HepG2 (cell line): Measurements from ENCODE around the gene PLEKHD1. TPM values are rescaled to one million over a fixed set of nuclear protein-coding genes. Genes with fewer than 3 reads are reported as not detected.
A peak's percentile ranks its signal among the peaks of the same experiment; 100 is the strongest.

ENCODE experiments used
- ATAC-seq: fragments of 200-7000 bp; cut with Tn5 transposase; 3 replicates; pipeline ENCODE4 v1.9.1; 2020; ENCODE audit warnings: mild to moderate bottlenecking, moderate library complexity
- BruUV-seq: library from RNA; stranded (reverse); fragments of 400-500 nt; replicated peaks from 2 replicates; lab custom pipeline; 2021; lab: Mats Ljungman, UMichigan
- CTCF ChIA-PET: fragments of 300-600 bp; formaldehyde crosslinking; extraction: SDS; loops from one replicate; lab custom pipeline; 2021; ENCODE audit warnings: low total read pairs, inconsistent platforms, low intra/inter-chr PET ratio; lab: Yijun Ruan, JAX
- POLR2A ChIA-PET: fragments of 350-600 bp; sonication (Branson Sonifier 250); formaldehyde crosslinking; loops from one replicate; lab custom pipeline; 2020; ENCODE audit warnings: antibody characterized with exemption, inconsistent platforms; lab: Yijun Ruan, JAX
- DNase-seq: peaks from one replicate; pipeline ENCODE4 v3.0.0-alpha.2; 2015; ENCODE audit warnings: low spot score
- FAIRE-seq: peaks from 3 replicates; lab custom pipeline; 2011; peaks lifted over from hg19 to GRCh38; lab: Jason Lieb, UNC
- H2AFZ ChIP-seq: one replicate; pipeline ENCODE4 v1.6.1; 2011; ENCODE audit warnings: low read length, inconsistent platforms
- H3K27ac ChIP-seq: fragments of 300-600 bp; 3 replicates; pipeline ENCODE4 v1.8.0; 2011; ENCODE audit warnings: mixed run types, mild to moderate bottlenecking, mixed read lengths, low read length, inconsistent platforms; ENCODE audit not compliant: insufficient read depth; ENCODE audit errors: extremely low read length
- H3K27me3 ChIP-seq, 2 experiments: fragments of 200-600 bp in 1 of 2; 2 replicates in 1 of 2; 3 replicates in 1 of 2; pipeline versions ENCODE4 v1.6.0 to v1.8.0; 2011; ENCODE audit warnings: low read length in 2 of 2, mild to moderate bottlenecking in 2 of 2, moderate library complexity in 2 of 2, inconsistent platforms in 1 of 2; ENCODE audit not compliant: insufficient read depth in 2 of 2, control insufficient read depth in 1 of 2
- H3K36me3 ChIP-seq, 2 experiments: fragments of 200-600 bp in 1 of 2; replicated peaks in 1 of 2; 2 replicates in 1 of 2; 3 replicates in 1 of 2; pipeline versions ENCODE4 v1.5.1 to v1.8.0; 2011; ENCODE audit warnings: low read length in 2 of 2, inconsistent platforms in 1 of 2; ENCODE audit not compliant: insufficient read depth in 2 of 2, control insufficient read depth in 1 of 2
- H3K4me1 ChIP-seq: 2 replicates; pipeline ENCODE4 v1.5.1; 2012; ENCODE audit warnings: low read length, inconsistent platforms; ENCODE audit not compliant: insufficient read depth
- H3K4me2 ChIP-seq: 2 replicates; pipeline ENCODE4 v1.6.0; 2011; ENCODE audit warnings: low read depth, low read length, inconsistent platforms
- H3K4me3 ChIP-seq, 3 experiments: fragments of 200-600 bp in 1 of 3; sonication (generic), shearing (Covaris generic) in 1 of 3; replicated peaks in 1 of 3; 2 replicates each; pipeline ENCODE4 v1.5.1; 2011 to 2016; ENCODE audit warnings: low read length in 3 of 3, inconsistent platforms in 2 of 3, low read depth in 2 of 3, mild to moderate bottlenecking in 2 of 3, control low read depth in 1 of 3, mixed read lengths in 1 of 3; ENCODE audit not compliant: insufficient read depth in 1 of 3
- H3K79me2 ChIP-seq: one replicate; pipeline ENCODE4 v1.6.1; 2011; ENCODE audit warnings: low read length, inconsistent platforms; ENCODE audit not compliant: insufficient read depth
- H3K9ac ChIP-seq: 2 replicates; pipeline ENCODE4 v1.6.0; 2011; ENCODE audit warnings: mild to moderate bottlenecking, low read depth, low read length, inconsistent platforms; ENCODE audit not compliant: insufficient read depth
- H3K9me3 ChIP-seq: 2 replicates; pipeline ENCODE4 v1.5.1; 2012; ENCODE audit warnings: mild to moderate bottlenecking, low read length
- H4K20me1 ChIP-seq: 2 replicates; pipeline ENCODE4 v1.6.0; 2011; ENCODE audit warnings: inconsistent platforms, mild to moderate bottlenecking, low read length, moderate library complexity; ENCODE audit not compliant: insufficient read depth
- ARID3A ChIP-seq: IDR thresholded peaks from 2 replicates; pipeline ENCODE4 v1.6.1; 2012; ENCODE audit warnings: low read depth, low read length, improper control_type of control experiment
- GATAD1 ChIP-seq: IDR thresholded peaks from 2 replicates; pipeline ENCODE4 v1.6.1; 2016; ENCODE audit warnings: missing genetic modification reagents, missing compliant biosample characterization
- GATAD2A ChIP-seq: IDR thresholded peaks from 2 replicates; pipeline ENCODE4 v1.6.1; 2016
- HOXA5 ChIP-seq: sonication (generic); formaldehyde crosslinking; IDR thresholded peaks from 2 replicates; pipeline ENCODE4 v1.4.0; 2020; ENCODE audit warnings: missing genetic modification reagents
- KDM3A ChIP-seq: IDR thresholded peaks from 2 replicates; pipeline ENCODE4 v1.6.1; 2018; ENCODE audit warnings: low read depth, missing compliant biosample characterization
- MAF1 ChIP-seq: sonication (generic); formaldehyde crosslinking; IDR thresholded peaks from 2 replicates; pipeline ENCODE4 v1.5.0; 2020; ENCODE audit warnings: missing genetic modification reagents, borderline replicate concordance
- MXD1 ChIP-seq: sonication (generic); formaldehyde crosslinking; IDR thresholded peaks from 2 replicates; pipeline ENCODE4 v1.4.0; 2020; ENCODE audit warnings: mild to moderate bottlenecking, missing genetic modification reagents
- PCBP1 ChIP-seq: fragments of 200-400 bp; formaldehyde crosslinking; IDR thresholded peaks from 2 replicates; pipeline ENCODE4 v1.6.1; 2017; ENCODE audit warnings: mild to moderate bottlenecking, low read depth, low read length, borderline replicate concordance
- STAG1 ChIP-seq: sonication (generic); formaldehyde crosslinking; IDR thresholded peaks from 2 replicates; pipeline ENCODE4 v1.4.0; 2020; ENCODE audit warnings: missing genetic modification reagents
- SYNCRIP ChIP-seq: fragments of 200-400 bp; formaldehyde crosslinking; IDR thresholded peaks from 2 replicates; pipeline ENCODE4 v1.6.1; 2018; ENCODE audit warnings: mild to moderate bottlenecking, low read depth, low read length; ENCODE audit not compliant: insufficient read depth
- ZNF282 ChIP-seq: fragments of 450-650 bp; IDR thresholded peaks from 2 replicates; pipeline ENCODE4 v1.6.1; 2018; ENCODE audit not compliant: partially characterized antibody
- ZNF670 ChIP-seq: sonication (generic); formaldehyde crosslinking; IDR thresholded peaks from 2 replicates; pipeline ENCODE4 v1.8.0; 2022; ENCODE audit warnings: mild to moderate bottlenecking, missing genetic modification reagents, borderline replicate concordance
- ZNF678 ChIP-seq: sonication (generic); formaldehyde crosslinking; IDR thresholded peaks from 2 replicates; pipeline ENCODE4 v1.4.0; 2020; ENCODE audit warnings: mild to moderate bottlenecking, missing genetic modification reagents
- WGBS: methylation state at CpG from one replicate; pipeline ENCODE4 v1.1.6; 2017; ENCODE audit warnings: low lambda C conversion rate; 5-methylcytosine and 5-hydroxymethylcytosine counted together
- in situ Hi-C: cut with HindIII; loops from 2 replicates; pipeline ENCODE4 v1.10.0; 2017; ENCODE audit warnings: low pct_unique_long_range_greater_than_20kb; ENCODE audit not compliant: extremely low pct_ligation_motif_present
- intact Hi-C: fragments of 100-400 bp; cut with micrococcal nuclease; formaldehyde crosslinking; loops from one replicate; pipeline ENCODE4 v1.10.0; 2022; ENCODE audit not compliant: unreplicated experiment
- polyA plus RNA-seq, 8 experiments: library from polyadenylated mRNA; depleted of rRNA in 3 of 8; stranded (reverse) in 7 of 8; unstranded in 1 of 8; fragments of >200 nt; fragmentation: Illumina TruSeq in 4 of 8; extraction: Trizol in 4 of 8; gene quantifications; 2 replicates each; pipeline versions ENCODE4 v1.2.1 to v1.2.3, GENCODE V29; 2011 to 2016; ENCODE audit warnings: low read depth in 4 of 8, missing spikeins in 1 of 8, mixed read lengths in 1 of 8; ENCODE audit not compliant: insufficient read depth in 1 of 8
- total RNA-seq, 5 experiments: library from RNA; depleted of rRNA; stranded (reverse); fragments of >200 nt; fragmentation: Illumina TruSeq; extraction: Trizol; gene quantifications; 2 replicates each; pipeline ENCODE4 v1.2.3, GENCODE V29; 2016; ENCODE audit warnings: low read depth in 1 of 5
- TF ChIP-seq, protein P1 (sequence below): sonication (generic); formaldehyde crosslinking; IDR thresholded peaks from 2 replicates; pipeline ENCODE4 v1.5.0; 2020; ENCODE audit warnings: mild to moderate bottlenecking, missing genetic modification reagents

PLEKHD1 gene
- total and polyA plus RNA-seq, 2 of the 13 experiments (the other 11 are each of a cell fraction or from before 2014, with no cell fraction given): 0.01 TPM; not detected in 1

GRCh38 chr14:69532561-69533340 is 48.2 kb downstream of the PLEKHD1 start:
- no peak for ATAC-seq
- in situ Hi-C loops: no loop called here
- Histone ChIP-seq H2AFZ (no peak overlapping the region), H3K4me3 (no peak overlapping the region), H3K4me1 (no peaks in the 10 kb centered on the region), H3K27me3 (peaks cover 0 to 1% of the 10 kb centered on the region in 2 experiments; a peak in 2 of 5 replicates), H3K9ac (no peak overlapping the region), H3K79me2 (no peaks in the 10 kb centered on the region), H3K9me3 (no peaks in the 10 kb centered on the region), H3K27ac (no peak overlapping the region), H3K36me3 (no peaks in the 10 kb centered on the region), H4K20me1 (no peaks in the 10 kb centered on the region), H3K4me2 (no peak overlapping the region)
- BruUV-seq: no TSS peak
- TF ChIP-seq HOXA5 (CRISPR knock-in tag): no peak
- no peak for TF ChIP-seq GATAD1 (CRISPR knock-in tag)
- TF ChIP-seq ZNF282: no peak
- TF ChIP-seq KDM3A: no peak
- ChIA-PET POLR2A (no interaction called here), CTCF (no interaction called here)
- 0% methylated on average over 3 of the region's 3 CpGs for whole genome bisulfite sequencing
- no peak for DNase-seq
- intact Hi-C loops: no loop called here
- no peak for FAIRE-seq

DNA sequence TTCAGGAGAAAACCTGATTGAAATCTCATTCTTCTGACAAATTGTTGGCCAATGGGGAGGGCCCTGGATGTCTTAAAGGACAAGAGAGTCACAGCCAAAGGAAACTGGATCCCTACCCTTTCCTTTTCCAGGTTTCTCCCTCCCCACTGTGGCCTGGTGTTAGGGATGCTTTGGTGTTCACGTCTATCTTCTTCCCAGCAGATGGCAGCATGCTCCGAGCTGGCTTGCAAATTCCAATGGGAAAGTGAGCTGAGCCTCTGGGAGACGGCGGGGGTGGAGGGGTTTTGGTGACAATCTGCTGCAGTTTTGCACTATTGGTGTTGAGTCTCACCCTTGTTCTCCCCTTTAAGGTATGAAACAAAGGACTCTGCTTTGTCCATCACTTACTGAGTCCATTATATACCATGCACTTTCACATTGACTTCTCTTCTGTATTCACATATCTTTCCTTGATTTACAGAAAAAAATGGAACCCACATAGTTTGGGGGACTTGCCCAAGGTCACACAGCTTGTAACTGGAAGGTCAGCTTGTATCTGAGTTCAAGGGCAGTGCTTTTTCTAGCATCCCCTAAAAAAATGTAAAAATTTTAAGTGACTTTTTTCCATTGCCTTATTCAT is 50.8 kb downstream of the PLEKHD1 start:
- H3K4me2 ChIP-seq: no peak overlapping the region
- intact Hi-C loops: loop anchor here (1.0 kb wide), 1 partner anchor 39 kb away; the partner anchor contains the start of gene CCDC177
- no peak overlapping the region for H3K27ac ChIP-seq
- in situ Hi-C loops: loop anchor here (5.0 kb wide), 1 partner anchor 37 kb away; the partner anchor contains the start of gene CCDC177
- no peaks in the 10 kb centered on the region for H3K36me3 ChIP-seq
- no peaks in the 10 kb centered on the region for H4K20me1 ChIP-seq
- WGBS: 0% methylated on average over 4 of the region's 4 CpGs
- ATAC-seq: peak; percentile 85
- peak; percentile 37 for DNase-seq
- H3K4me3 ChIP-seq: no peak overlapping the region
- CTCF ChIA-PET: interaction anchor here (1.1 to 1.7 kb wide), 2 partner anchors 39 to 191 kb away, joined by 3 to 16 read pairs; partner anchors contain the start of gene CCDC177
- peak; percentile 56 for FAIRE-seq
- no peak overlapping the region for H3K9ac ChIP-seq
- BruUV-seq: no TSS peak
- no peaks in the 10 kb centered on the region for H3K79me2 ChIP-seq
- POLR2A ChIA-PET: no interaction called here
- no peak overlapping the region for H2AFZ ChIP-seq
- no peaks in the 10 kb centered on the region for H3K4me1 ChIP-seq
- no peaks in the 10 kb centered on the region for H3K9me3 ChIP-seq
- no peaks in the 10 kb centered on the region; a peak in 1 of 5 replicates for H3K27me3 ChIP-seq
- TF ChIP-seq SYNCRIP: no peak
- no peak for TF ChIP-seq ZNF670 (CRISPR knock-in tag)
- TF ChIP-seq PCBP1: no peak
- no peak for TF ChIP-seq MAF1
- TF ChIP-seq, protein P1, sequence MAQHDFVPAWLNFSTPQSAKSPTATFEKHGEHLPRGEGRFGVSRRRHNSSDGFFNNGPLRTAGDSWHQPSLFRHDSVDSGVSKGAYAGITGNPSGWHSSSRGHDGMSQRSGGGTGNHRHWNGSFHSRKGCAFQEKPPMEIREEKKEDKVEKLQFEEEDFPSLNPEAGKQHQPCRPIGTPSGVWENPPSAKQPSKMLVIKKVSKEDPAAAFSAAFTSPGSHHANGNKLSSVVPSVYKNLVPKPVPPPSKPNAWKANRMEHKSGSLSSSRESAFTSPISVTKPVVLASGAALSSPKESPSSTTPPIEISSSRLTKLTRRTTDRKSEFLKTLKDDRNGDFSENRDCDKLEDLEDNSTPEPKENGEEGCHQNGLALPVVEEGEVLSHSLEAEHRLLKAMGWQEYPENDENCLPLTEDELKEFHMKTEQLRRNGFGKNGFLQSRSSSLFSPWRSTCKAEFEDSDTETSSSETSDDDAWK (CRISPR knock-in tag): no peak
- TF ChIP-seq STAG1: peak; percentile 63
- TF ChIP-seq MXD1 (CRISPR knock-in tag): no peak
- TF ChIP-seq GATAD2A (CRISPR knock-in tag): no peak
- no peak for TF ChIP-seq ARID3A
- no peak for TF ChIP-seq ZNF678 (CRISPR knock-in tag)
